ENCODE measurements around the gene FAM25G.
"Not testable (repeated sequence)": the region's sequence is repeated elsewhere in the genome, so short reads cannot be mapped to it uniquely, and the experiment has no call there.

GRCh38 chr10:47477078-47477477 is 14.4 kb downstream of the FAM25G start:
- TF ChIP-seq CTCF (IDR thresholded peaks at IDR 0.05; ENCODE audit: control extremely low read depth in 1 of 3, insufficient read depth in 1 of 3, low read depth in 1 of 3, low read length in 3 of 3); TAF1 (IDR thresholded peaks at IDR 0.05; ENCODE audit: low read depth, low read length); RBBP5 (IDR thresholded peaks at IDR 0.05; ENCODE audit: borderline replicate concordance, low read depth, low read length); YY1 (IDR thresholded peaks at IDR 0.05; ENCODE audit: low read depth, low read length); RNF2 (IDR thresholded peaks at IDR 0.05; ENCODE audit: borderline replicate concordance, low read depth, low read length, missing control alignments, poor library complexity, severe bottlenecking); JUND (IDR thresholded peaks at IDR 0.05; ENCODE audit: low read length); SP1 (IDR thresholded peaks at IDR 0.05; ENCODE audit: low read depth, low read length); EZH2 (IDR thresholded peaks at IDR 0.05; ENCODE audit: low read depth, low read length, severe bottlenecking); CBX5 (IDR thresholded peaks at IDR 0.05; ENCODE audit: low read depth, low read length); POLR2AphosphoS5 (IDR thresholded peaks at IDR 0.05; ENCODE audit: low read depth, low read length); CEBPB (IDR thresholded peaks at IDR 0.05; ENCODE audit: low read depth, low read length): not testable (repeated sequence)
